Peyer's patch (tissue), 4 donors: ENCODE data around the gene AARS2.

Source experiments
- POLR2A ChIP-seq, 2 donors: fragments of 450-650 bp; IDR thresholded peaks; one replicate each; pipeline ENCODE4 v1.5.1; 2017; ENCODE audit warnings: antibody characterized with exemption in 2 of 2, mild to moderate bottlenecking in 2 of 2, moderate library complexity in 2 of 2
- TF ChIP-seq, protein P1 (sequence below), 6 experiments: fragments of 450-650 bp in 4 of 6; fragments of 200-600 bp in 2 of 6; sonication (generic) in 1 of 6; IDR thresholded peaks; one replicate each; pipeline ENCODE4 v1.5.1; 2017 to 2019; ENCODE audit warnings: antibody characterized with exemption in 6 of 6, mild to moderate bottlenecking in 3 of 6, moderate library complexity in 1 of 6

DNA sequence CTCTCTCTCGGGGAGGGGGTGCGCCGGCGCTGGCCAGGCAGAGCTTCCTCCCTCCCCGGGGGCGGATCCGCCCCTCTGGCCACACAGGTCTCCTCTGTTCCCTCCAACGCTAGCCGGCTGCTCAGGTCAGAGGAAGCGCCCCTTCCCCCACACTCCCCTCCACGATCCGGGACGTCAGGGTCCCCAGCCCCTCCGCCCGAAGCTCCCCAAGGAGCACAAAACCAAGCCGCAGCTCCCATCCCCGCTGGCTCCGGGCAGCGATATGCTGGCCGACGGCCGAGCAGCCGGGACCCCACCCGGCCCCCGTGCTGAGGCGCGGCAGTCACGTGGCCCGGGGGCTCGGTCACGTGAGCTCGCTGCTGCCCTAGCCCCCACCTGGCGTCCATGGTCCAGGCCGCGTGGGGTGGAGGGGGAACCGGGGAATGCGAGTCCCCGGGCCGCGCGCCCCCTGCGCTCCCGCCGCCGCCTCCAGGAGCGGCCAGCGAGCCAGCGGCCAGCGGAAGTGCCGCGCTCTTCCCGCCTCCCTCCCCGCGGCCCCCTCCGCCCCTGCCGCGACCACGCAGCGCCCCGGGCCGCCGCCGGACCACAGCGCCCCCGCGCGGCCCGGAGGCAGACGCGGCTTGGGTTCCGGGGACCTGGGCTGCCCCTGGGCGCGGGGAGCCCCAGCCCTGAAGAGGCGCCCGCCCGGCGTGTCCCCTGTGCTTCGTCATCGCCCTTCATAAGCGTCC, 56.0 kb downstream of the AARS2 start, which contains the start of gene SLC35B2:
- TF ChIP-seq, protein P1, sequence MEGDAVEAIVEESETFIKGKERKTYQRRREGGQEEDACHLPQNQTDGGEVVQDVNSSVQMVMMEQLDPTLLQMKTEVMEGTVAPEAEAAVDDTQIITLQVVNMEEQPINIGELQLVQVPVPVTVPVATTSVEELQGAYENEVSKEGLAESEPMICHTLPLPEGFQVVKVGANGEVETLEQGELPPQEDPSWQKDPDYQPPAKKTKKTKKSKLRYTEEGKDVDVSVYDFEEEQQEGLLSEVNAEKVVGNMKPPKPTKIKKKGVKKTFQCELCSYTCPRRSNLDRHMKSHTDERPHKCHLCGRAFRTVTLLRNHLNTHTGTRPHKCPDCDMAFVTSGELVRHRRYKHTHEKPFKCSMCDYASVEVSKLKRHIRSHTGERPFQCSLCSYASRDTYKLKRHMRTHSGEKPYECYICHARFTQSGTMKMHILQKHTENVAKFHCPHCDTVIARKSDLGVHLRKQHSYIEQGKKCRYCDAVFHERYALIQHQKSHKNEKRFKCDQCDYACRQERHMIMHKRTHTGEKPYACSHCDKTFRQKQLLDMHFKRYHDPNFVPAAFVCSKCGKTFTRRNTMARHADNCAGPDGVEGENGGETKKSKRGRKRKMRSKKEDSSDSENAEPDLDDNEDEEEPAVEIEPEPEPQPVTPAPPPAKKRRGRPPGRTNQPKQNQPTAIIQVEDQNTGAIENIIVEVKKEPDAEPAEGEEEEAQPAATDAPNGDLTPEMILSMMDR (IDR thresholded peaks at IDR 0.05), result peak; percentile 68 to 93 (median 80)
- peak; percentile 37 to 38 for TF ChIP-seq POLR2A (IDR thresholded peaks at IDR 0.05)
